ENCODE results near the gene EPGN.

The EPGN gene

DNA sequence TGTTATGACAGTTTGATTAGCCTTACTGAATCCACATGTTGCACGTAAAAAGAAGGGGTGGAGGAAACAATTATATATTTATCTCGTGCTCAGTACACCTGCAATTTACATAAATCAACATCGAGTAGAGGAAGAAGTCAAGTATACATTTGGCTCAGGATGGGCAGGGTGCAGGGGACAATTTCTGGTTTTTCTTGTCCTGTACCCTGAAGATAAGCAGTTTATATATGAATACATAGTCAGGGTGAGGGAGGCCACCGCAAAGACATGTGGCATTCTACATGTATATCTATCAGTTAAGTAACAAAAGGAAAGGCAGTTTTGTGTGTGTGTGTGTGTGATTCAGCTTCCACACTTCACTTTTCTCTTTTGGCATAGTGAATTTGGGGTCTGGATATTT is 45.6 kb downstream of the EPGN start:
- DNase-seq (ENCODE audit: insufficient read length, low spot score): no peak
- TF ChIP-seq, protein P1, sequence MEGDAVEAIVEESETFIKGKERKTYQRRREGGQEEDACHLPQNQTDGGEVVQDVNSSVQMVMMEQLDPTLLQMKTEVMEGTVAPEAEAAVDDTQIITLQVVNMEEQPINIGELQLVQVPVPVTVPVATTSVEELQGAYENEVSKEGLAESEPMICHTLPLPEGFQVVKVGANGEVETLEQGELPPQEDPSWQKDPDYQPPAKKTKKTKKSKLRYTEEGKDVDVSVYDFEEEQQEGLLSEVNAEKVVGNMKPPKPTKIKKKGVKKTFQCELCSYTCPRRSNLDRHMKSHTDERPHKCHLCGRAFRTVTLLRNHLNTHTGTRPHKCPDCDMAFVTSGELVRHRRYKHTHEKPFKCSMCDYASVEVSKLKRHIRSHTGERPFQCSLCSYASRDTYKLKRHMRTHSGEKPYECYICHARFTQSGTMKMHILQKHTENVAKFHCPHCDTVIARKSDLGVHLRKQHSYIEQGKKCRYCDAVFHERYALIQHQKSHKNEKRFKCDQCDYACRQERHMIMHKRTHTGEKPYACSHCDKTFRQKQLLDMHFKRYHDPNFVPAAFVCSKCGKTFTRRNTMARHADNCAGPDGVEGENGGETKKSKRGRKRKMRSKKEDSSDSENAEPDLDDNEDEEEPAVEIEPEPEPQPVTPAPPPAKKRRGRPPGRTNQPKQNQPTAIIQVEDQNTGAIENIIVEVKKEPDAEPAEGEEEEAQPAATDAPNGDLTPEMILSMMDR (IDR thresholded peaks at IDR 0.05; ENCODE audit: insufficient read depth, missing control alignments): no peak
- FAIRE-seq: no peak

DNA sequence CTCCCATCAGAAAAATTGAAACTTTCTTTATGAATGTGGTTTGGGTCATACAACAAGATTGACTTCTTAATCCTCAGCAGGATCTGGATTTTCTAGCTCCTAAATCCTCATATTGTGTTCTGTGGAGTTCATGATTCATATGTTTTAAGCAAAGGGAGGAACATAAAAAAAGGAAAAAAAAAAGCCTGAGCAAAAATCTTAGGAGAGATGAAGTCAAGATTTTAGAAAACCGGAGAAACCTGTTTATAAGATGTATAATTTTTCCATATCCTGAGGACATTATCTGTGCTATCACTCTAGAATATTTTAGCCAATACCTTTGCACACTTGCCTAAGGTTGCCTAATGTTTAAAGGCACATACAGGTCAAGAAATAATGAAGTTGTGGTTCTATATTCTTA is 49.7 kb downstream of the EPGN start:
- no peak for DNase-seq (ENCODE audit: insufficient read length, low spot score)
- no peak for FAIRE-seq
- TF ChIP-seq, protein P1 (IDR thresholded peaks at IDR 0.05; ENCODE audit: insufficient read depth, missing control alignments): no peak

DNA sequence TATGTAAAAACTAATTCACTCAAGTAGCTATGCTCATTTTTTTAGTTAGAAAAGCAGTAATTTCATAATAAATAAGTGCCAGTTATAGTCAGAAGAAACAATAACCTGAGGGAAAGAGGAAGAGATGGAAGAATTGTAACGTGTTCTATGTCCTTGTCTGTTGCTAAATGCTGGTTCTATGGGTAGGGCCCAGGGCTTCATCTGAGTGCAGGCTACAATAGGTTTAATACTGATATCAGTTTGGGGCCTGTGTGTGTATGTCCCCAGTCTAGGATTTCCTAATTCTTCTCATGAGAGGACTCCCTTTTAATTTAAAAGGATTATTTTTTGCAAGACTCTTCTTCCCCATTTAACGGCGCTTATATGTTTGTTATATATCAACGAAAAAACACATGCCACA is 53.4 kb downstream of the EPGN start:
- FAIRE-seq (no peak), DNase-seq (ENCODE audit: insufficient read length, low spot score) (no peak)
- TF ChIP-seq, protein P1 (IDR thresholded peaks at IDR 0.05; ENCODE audit: insufficient read depth, missing control alignments): no peak

DNA sequence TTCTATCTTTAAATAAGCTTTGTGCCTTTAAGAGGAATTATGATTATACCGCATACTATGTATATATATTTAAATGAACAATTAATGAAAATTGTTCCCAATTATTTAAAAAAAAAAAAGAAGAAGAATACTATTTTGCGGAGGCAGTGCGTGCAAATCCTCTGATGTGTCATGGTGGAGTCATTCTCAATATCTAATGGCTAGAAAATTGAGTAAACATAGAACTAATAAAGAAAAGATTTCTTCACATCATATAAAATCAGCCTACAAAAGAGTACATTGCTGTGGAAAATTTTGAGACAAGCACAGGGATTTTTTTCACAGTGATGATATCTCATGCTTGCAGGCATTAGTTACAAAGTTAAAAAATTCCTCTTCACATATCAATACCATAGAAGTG is 54.1 kb downstream of the EPGN start:
- FAIRE-seq (no peak), DNase-seq (ENCODE audit: insufficient read length, low spot score) (no peak)
- TF ChIP-seq, protein P1 (IDR thresholded peaks at IDR 0.05; ENCODE audit: insufficient read depth, missing control alignments): no peak

DNA sequence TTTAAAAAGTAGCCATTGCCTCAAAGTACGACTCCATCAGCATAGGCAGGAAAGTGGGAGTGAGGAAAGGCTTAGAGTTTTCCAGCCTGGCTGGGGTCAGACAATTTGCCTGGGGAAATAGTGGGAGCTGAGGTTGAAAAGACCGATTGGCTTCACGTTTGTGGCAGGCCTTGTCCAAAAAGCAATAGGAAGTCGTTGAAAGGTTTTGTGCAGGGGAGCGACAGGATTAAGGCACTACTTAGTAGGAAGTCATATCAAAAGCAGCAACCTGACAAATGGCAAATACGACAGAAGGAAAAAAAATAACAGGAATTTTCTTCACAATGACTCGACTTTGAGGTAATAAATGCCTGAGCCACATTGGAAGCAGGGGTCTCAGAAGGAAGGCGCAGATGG is 56.0 kb downstream of the EPGN start:
- TF ChIP-seq, protein P1 (IDR thresholded peaks at IDR 0.05; ENCODE audit: insufficient read depth, missing control alignments): no peak
- FAIRE-seq: no peak
- DNase-seq (ENCODE audit: insufficient read length, low spot score): no peak

DNA sequence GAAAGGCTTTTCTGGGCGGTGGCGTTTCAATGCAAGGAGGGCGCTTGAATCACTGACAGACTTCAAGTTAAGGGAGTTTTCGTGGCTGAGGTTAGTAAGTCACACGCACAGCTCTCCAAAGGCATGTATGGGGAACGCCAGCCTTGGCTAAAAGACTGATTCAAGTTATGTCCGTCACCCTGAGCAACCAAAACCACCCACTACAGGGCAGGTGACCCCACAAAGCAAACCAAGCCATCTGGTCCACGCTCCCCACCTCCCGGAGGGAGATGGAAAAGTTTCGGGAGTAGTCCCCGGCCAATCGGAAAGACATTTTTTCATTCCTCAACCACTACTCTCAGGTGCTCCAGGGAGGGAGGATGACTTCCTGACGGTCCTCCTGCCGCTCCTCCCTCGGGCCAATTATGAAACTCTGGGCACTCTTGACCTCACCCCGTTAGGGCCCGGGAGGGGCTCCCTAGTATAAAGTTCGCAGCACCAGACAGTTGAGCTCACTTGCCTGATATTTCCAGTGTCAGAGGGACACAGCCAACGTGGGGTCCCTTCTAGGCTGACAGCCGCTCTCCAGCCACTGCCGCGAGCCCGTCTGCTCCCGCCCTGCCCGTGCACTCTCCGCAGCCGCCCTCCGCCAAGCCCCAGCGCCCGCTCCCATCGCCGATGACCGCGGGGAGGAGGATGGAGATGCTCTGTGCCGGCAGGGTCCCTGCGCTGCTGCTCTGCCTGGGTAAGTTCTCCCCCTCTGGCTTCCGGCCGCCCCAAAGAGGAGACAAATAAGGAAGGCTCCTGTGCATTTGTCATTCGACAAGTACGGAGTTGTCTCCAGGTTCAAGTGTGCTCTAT is 56.6 kb downstream of the EPGN start, which contains the start of gene EREG:
TSS of gene EREG (plus strand) at position 494 of the 840 bp plus-strand sequence. CDS start at position 658, 164 bp downstream.
- no peak for DNase-seq (ENCODE audit: insufficient read length, low spot score)
- no peak for FAIRE-seq
- TF ChIP-seq, protein P1 (IDR thresholded peaks at IDR 0.05; ENCODE audit: insufficient read depth, missing control alignments): no peak

DNA sequence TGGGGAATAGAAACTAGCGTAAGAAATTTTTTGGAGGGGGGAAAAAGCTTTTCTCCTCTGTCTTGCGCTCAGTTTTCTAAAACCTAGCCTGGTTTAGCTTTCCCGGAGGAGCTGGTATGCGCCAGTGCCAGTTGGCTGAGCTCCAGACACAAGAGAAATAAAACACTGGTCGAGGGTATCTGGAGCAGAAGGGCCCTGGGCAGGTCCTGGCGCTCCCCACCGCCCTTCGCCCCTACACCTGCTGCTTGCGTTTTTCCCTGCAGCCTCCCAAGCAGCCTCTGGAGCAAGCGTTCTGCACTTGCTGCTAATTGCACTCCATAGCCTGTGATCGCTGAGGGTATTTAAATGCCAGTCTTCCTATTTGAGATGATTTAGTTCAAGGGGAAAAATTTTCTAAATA is 57.5 kb downstream of the EPGN start:
- DNase-seq (ENCODE audit: insufficient read length, low spot score): no peak
- no peak for FAIRE-seq
- TF ChIP-seq, protein P1 (IDR thresholded peaks at IDR 0.05; ENCODE audit: insufficient read depth, missing control alignments): no peak

All from D721Med (cell line).